NCI-H2227 (cell line): ENCODE data around the gene TRMT61A.
"Not testable (repeated sequence)": the region's sequence is repeated elsewhere in the genome, so short reads cannot be mapped to it uniquely, and the experiment has no call there.

Source experiments
- DNase-seq: peaks from one replicate; lab custom pipeline; 2025; ENCODE audit not compliant: unreplicated experiment; lab: John Stamatoyannopoulos, UW

The TRMT61A gene

DNA sequence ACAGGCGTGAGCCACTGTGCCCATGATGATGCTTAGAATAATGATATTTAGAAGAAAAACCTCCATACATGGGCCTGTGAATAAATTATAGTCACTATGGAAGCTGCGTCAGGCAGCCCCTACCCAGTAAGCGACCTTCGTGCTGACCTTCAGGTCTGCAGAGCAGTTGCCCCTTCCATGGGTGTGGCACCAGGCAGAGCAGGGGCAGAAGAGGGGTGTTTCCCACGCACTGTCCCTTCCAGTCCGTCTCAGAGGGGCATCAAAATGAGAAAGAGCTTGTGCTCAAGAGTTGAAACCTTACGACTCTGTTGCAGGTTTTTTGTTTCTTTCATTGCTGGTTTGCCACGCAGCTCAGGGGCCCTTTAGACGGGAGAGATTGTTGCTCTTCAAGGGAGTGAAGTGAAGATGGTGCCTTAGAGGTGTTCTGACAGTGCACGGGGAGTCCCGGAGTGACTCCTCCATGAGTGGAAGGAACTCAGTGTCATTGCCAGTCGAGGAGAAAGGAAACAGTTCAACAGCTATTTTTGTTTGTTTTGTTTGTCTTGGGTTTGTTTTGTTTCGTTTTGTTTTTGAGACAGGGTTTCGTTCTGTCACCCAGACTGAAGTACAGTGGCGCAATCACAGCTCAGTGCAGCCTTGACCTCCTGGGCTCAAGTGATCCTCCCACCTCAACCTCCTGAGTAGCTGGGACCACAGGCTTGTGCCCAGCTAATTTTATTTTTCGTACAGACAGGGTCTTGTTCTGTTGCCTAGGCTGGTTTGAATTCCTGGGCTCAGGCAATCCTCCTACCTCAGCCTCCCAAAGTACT is 20.3 kb upstream of the TRMT61A start:
- no peak for DNase-seq

DNA sequence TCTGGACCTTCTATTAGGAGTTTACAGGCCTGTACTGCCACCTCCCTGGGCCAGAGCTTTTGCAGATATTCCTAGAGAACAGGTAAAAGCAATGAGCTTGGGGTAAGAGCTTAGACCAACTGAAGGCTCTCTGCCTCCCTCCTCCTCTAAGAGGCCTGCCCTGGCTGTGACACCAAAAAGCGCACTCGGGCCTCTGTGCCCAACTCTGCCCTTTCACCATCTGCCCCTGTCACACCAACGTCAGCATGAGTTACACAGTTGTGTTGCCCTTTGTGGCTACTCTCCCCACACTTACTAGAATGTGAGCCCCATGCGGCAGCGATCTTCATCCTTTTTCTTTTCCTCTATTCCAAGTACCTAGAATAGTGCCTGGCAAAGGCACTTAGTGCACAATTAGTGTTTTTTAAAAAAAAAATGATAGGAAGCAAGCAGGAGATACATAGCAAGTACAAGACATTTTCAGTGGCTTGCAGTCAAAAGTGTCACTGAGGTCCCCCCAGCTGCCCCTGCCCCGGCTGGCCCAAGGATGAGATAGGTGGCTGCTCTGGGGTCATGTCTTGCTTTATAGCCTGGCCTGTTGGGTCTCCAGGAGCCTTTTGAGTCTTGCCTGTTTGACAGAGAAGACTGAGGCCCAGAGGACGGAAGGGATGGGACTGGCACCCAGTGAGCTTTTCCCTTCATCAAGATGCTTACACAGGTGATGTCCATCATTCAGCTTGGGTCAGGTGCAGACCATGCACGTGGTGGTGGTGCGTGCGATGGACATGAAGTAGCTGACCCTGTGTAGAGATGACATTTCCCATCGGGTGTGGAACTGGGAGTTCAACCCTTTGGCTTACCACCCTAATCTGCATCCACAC is 18.9 kb upstream of the TRMT61A start:
- no peak for DNase-seq

DNA sequence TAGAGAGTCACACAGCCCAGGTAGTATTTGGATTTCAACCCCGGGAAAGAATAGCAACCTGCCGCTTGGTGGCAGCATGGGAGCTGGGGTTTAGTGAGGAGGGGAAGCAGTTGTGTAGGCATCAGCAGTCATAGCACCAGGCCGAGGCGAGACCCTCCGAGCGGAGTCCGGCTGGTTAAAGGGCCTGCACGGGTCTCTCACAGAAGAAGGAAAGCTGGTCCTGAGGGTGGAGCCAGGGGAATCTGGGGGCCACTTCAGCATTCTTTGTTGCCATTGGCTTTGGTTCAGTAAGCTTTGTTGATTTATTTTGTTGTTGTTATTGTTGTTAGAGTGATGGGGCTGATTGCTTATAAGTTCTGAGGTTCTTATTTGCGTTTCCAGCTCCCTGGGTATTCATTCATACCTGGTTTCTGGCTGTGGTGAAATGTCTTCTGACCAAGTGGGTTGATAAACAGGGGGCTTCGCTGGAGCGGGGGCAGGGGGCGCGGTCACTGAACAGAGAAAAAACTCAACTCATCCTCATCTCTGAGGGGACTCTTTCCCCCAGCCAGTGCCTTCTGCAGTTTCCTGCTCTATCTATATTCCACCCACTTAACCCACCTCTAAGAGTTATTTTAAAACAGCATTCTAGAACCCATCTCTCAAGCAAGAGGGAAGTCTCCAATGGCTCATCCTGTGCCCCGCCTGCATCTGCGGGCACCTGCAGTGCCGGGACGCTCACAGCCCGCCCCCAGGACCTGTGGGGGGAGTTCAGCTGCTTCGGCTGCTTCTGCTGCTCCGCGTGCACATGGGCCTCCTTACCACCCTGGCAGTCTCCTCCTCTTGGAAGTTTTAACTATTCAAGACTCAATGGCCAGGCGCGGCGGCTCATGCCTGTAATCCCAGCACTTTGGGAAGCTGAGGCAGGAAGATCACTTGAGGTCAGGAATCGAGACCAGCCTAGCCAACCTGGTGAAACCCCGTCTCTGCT is 18.0 kb upstream of the TRMT61A start:
- no peak for DNase-seq

DNA sequence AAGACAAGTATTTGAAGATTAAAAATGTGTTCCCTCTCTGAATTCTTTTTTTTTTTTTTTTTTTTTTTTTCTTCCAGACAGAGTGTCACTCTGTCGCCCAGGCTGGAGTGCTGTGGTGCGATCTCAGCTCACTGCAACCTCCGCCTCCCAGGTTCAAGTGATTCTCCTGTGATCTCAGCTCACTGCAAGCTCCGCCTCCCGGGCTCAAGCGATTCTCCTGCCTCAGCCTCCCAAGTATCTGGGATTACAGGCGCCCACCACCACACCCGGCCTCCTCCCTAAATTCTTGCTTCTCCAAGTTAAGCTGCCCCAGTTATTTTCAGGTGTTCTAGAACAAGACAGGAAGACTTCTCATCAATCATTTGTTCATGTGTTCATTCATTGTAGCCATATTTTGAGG is 16.8 kb upstream of the TRMT61A start:
- DNase-seq = not testable (repeated sequence)

DNA sequence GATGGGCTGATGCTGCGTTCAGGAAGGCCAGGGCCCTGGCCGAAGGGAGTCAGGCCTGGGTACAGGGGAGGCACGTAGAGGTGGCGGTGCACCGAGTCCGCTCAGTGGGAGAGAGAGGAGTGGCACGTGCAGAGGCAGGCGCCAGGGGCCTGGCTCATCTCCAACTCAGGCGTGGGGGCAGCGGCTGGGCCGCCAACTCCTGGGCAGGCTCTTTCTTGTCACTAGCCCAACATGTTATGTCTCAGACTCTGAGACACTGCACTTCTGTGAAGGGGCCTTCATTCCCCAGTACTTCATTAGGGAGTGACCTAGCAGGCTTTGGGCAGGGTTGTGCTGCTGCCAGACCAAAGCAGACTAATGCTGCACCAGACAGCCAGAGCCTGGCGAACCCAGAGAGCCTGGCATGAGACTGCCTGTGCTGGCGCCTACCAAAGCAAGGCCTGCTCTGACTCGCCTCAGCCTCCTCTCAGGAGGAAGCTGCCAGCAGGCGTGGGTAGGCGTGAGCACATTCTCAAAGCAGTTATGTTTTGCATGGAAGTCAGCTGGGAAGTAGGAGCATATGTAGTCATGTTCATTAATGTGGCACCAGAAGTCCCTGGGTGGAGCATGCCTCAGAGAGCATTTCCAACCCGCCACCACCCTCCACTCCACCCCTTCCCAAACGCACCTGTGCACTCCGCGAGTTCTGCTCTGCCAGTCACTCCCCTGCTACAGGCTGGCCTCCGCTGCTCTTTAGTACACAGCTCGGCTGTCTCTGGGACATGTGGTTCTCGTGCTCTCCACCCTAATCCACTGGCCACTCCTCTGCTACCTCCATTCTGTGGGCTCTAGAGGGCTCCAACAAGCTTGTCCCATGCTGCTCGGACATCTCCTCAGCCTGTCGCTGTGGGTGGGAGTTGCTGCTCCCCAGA is 16.0 kb upstream of the TRMT61A start:
- peak; percentile 67 for DNase-seq

DNA sequence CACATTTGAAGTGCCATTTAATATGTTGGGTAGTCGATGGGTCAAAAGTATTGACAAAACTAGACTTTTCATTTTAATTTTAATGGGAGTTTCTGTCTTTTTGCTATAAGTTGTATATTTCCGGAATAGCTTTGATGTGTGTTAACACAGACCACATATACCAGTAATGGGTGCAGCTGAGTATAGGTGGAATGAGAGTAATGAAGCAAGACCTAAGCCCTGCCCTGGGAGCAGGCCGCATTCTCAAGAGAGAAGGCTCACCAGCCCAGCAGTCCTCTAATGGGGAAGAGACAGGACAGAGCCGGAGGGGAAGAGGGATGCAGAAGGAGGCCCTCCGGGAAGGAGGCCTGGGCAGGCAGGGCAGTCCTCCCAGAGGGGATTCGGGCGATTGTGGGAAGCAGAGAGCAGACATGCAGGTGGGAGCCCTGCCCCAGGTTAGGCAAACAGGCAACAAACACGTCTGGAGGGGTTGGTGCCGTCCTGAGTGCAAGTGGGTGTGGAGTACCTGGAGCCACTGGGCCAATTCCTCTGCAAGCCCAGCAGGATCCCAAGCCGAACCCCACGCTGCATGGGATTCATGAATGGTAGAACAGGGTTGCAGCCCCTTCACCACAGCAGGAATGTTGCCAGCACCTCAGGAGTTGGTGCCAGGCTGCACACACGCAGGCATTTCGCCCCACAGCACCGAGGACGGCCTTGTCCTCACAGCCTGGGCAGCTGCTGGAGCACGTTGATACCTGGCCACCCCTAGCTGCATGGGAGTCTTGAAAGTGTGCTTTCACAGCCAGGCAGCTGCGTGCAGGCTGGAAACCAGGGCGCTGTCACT is 14.2 kb upstream of the TRMT61A start:
- DNase-seq = no peak

DNA sequence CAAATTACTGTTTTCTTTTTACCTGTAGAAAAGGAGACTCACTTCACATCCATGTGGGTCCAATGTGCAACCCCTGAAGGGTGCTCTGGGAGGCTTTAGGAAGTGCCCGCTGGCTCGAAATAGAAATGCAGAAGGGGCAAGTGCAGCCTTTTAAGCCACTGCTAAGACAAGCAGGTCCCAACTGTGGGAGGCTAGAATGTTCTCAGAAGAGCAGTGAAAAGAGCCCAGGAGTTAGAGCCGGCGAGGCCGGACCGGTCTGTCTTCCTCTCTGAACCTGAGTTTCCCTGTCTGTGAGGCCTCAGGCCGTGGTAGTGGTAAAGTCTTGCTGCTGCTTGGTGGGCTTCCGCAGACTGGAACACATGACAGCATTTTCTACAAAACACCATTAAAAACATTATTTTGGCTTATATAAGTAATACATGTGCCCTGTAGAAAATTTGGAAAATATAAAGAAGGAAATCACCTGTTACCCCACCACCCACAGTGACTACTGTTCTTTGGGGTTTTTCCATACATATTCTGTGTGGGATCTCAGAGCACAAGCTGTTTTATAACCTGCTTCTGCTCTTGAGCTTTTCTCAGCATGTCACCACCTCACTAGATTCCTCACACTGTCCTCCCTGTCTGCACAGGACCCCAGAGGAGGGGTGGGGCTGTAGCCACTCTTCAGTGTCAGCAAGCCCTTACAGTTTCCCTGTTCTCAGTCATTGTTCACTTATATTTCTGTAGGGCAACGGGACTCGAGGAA is 12.4 kb upstream of the TRMT61A start:
- DNase-seq = no peak

DNA sequence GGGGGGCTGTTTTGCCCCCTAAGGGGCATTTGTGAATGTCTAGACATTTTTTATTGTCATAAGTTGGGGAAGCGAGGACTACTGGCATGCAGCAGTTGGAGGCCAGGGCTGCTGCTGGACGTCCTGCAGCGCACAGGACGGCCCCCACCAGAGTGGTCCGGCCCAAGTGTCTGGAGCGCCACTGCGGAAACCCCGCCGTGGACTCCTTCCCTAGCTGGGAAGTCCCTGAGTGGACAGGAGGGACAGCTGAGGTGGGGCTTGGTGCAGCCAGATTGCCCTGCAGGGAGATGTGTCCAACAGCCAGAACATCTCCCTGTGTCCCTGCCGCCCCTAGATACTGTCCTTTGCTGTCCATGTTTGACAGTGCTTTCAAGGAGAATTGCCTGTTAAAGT is 11.8 kb upstream of the TRMT61A start:
- no peak for DNase-seq

DNA sequence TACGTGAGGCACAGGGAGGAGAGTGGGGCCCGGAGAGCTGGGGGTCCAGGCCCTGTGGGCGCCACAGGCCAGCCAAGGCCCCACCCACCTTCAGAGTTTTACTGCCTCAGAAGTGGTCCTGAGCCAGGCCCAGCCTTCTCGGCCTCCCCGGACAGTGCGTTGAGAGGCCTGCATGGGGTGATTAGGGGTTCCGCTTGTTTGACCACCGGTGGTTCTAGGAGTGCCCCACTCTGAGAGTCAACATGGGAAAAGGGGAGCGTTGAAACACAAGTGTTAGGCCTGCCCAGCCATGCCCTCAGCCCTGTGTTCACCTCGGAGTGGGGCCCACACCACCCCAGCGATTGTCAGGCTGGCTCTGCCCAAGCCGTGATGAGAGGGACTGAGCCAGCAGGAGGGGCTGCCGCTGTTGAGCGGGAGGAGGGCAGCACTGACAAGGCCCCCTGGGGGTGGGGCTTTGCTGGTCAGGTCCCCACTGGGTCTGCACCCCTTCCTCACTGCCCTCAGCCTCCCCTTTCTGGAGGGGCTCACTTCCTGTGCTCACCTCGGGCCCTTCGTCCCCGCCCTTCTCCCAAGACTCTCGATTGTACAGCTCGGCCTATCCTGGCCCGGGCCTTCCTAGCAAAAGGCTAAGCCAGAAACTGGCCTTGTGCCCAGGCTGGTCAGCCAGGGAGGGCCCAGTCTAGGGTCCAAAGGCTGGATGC is 11.1 kb upstream of the TRMT61A start:
- no peak for DNase-seq

DNA sequence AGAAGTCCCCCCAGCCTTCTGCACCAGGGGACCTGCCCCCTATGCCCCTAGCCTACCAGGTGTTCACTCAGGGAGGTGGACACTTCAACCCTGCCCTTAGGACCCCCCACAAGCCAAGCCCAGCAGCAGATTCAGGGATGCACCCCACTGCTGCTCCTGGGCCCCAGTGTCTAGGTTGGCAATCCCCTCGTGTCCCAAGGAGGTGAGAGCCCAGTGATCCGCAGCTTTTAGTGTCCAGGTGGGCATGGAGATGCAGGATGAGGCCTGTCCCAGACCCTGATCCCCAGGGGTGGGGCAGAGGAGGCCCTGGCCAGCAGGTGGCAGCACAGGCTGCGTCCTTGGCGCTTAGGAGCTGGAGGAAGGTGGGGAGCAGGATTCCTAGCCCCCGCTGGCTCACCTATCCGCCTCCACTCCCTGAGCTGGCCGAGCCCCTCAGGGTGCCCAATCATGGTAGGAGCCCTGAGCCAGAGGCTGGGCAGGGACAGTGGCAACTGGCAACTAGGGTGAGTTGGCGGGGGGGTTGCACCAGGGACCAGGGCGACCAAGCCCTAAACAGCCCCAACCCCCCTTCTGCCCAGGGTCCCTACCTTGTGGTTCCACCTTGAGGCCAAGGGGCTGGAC is 10.5 kb upstream of the TRMT61A start:
- DNase-seq = peak; percentile 71

DNA sequence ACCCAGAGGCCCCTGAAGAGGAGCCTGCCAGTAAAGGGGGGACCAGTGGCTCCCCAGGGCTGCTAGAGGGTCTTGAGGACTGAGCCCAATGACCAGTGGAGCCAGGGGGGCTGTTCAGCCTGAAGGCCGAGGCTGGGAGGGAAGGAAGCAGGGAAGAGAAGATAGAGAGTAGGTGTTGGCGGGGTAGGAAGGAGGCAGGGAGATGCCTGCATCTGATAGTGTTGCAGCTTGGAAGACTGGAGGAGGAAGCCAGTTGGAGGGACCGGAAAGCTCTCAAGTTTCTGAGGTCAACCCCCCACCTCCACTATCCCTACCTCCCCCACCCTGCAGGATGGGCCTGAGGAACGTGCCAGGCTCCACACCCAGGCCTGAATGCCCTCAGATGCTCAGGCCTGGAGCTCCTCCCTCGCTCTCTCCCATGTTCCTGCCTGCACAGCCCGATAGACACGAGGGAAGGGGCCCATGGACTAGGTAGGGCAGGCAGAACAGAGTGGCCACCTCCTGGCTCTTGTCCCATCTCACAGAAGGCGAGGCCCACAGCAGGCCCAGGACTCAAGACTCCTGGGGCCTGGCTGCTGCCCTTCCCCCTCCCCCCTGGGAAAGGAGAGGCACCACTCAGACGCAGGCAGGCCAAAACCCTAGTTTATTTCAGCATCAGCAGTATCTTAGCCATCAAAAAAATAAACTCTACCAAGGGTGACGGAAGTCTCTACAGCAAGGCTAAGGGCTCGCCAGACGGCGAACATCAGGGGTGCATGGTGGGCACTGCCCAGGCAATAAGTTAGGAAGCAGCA is 9.8 kb upstream of the TRMT61A start:
- no peak for DNase-seq

DNA sequence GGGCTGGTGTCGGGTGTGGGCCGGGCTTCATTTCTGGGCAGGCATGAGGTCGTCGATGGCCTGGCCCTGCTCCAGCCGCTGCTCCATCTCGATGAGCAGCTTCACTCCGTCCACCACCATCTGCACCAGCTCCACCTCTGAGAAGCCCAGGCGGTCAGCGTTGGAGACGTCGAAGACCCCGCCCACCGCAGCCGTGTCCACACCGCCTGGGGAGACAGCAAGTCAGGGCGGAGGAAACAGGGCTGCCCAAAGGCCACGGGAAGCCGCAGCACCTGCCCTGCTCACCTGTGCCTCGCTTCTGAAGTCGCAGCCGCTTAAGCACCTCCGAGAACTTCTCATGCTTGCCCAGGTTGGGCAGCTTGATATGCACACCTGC is 9.2 kb upstream of the TRMT61A start:
- no peak for DNase-seq

DNA sequence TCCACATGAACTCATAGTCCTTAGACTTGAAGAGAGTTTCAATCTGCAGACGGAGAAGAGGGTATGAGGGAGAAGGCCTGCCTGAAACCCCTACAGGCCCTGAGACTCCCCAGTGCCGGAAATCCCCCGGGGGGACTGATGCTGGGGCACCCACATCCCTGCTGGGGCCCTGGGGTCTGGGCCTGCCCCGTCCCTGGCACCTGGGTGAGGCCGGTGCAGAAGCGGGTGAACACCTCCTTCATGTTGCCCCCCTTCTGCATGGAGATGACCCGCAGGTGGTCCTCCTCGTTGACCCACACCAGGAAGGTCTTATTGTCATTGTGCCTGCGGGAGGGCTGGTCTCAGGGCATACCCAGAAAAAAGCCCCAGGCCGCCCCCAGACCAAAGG is 8.7 kb upstream of the TRMT61A start:
- no peak for DNase-seq

DNA sequence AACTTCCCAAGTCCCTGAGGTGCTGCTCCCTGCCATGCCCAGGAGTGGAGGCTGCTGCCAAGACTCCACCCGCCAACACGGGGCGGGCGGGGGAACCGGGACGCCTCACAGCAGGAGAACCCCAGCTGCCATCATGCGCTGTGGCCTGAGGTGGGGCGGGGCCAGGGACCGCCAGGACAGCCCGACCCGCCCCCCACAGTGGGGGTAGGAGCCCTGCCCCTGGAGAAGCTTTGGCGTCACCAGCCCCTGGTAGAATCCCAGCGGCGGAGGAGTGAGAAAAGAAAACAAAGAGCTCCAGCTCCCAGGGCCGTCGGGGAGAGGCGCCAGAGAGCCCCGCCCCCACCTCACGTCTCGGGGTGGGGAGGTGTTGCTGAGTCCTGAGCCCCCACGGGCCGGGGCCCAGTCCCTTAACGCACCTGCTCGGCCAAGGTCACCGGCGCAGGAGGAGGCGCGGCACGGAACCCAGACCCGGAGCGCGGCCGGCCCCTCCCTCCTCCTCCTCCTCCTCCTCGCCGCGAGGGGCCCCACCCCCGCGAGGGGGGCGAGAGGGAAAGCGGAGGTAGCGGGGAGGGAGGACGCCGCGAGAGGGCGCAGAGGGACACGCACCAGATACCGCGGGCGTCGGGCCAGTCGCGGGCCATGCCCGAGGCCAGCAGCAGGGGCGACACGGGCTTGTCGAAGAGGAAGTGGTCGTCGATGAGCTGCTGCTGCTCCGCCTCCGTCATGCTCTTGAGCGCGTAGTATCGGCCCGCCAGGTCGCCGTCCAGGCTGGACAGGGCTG is 8.1 kb upstream of the TRMT61A start:
- DNase-seq = peak; percentile 83

DNA sequence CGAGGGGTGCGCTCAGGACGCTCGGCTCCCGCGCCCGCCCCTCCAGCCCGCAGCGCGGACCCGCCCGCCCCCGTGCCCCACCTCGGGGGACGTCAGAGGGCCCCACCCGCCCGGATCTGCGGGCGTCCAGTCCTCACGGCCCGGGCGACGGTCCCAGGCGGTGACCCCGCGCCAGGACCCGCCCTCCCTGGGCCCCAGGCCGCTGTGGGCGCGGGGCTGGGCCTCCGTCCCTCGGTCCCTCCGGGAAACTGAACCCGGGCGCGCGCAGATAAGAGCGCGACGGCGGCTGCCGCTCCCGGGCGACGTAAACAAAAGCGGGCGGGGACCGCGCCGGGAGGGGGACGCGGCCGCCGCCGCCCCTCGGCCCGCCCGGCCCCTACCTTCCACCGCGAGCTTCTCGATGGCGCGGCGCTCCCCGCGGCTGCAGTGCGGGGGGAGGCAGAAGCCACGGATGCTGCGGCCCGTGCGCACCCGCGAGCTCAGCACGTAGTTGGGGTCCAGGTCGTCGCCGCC is 7.5 kb upstream of the TRMT61A start:
- DNase-seq = peak; percentile 53
